ENCODE results near the gene METRNL.
"Not testable (repeated sequence)": the region's sequence is repeated elsewhere in the genome, so short reads cannot be mapped to it uniquely, and the experiment has no call there.

METRNL gene

GRCh38 chr17:83041305-83041704, 38.1 kb upstream of the METRNL start:
- Histone ChIP-seq H3K4me2 (ENCODE audit: low read length) (no peak overlapping the region), H3K4me1 (ENCODE audit: low read length) (no peaks in the 10 kb centered on the region), H3K27ac (ENCODE audit: low read length) (no peak overlapping the region), H2AFZ (ENCODE audit: low read depth, low read length) (no peak overlapping the region), H3K9me3 (ENCODE audit: insufficient read depth, low read length) (peaks cover 18% of the 10 kb centered on the region; the same call in 1 of the 2 replicates), H4K20me1 (ENCODE audit: insufficient read depth, low read length) (no peaks in the 10 kb centered on the region), H3K9ac (ENCODE audit: low read length) (no peak overlapping the region), H3K79me2 (ENCODE audit: low read length) (no peaks in the 10 kb centered on the region), H3K36me3 (replicated peaks; ENCODE audit: low read depth, low read length) (peaks cover 41% of the 10 kb centered on the region), H3K4me3 (ENCODE audit: low read length) (no peak overlapping the region), H3K27me3 (ENCODE audit: low read depth, low read length) (no peaks in the 10 kb centered on the region)
- no peak for TF ChIP-seq EZH2phosphoT487 (IDR thresholded peaks at IDR 0.05; ENCODE audit: low read depth)
- TF ChIP-seq, protein P1, sequence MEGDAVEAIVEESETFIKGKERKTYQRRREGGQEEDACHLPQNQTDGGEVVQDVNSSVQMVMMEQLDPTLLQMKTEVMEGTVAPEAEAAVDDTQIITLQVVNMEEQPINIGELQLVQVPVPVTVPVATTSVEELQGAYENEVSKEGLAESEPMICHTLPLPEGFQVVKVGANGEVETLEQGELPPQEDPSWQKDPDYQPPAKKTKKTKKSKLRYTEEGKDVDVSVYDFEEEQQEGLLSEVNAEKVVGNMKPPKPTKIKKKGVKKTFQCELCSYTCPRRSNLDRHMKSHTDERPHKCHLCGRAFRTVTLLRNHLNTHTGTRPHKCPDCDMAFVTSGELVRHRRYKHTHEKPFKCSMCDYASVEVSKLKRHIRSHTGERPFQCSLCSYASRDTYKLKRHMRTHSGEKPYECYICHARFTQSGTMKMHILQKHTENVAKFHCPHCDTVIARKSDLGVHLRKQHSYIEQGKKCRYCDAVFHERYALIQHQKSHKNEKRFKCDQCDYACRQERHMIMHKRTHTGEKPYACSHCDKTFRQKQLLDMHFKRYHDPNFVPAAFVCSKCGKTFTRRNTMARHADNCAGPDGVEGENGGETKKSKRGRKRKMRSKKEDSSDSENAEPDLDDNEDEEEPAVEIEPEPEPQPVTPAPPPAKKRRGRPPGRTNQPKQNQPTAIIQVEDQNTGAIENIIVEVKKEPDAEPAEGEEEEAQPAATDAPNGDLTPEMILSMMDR (IDR thresholded peaks at IDR 0.05; ENCODE audit: low read depth, low read length), result no peak

- no peak for TF ChIP-seq EZH2phosphoT487 (IDR thresholded peaks at IDR 0.05; ENCODE audit: low read depth)
- TF ChIP-seq, protein P1 (IDR thresholded peaks at IDR 0.05; ENCODE audit: low read depth, low read length), result no peak
- no peak overlapping the region for H3K27ac ChIP-seq (ENCODE audit: low read length)
- no peak overlapping the region for H3K4me3 ChIP-seq (ENCODE audit: low read length)
- no peak overlapping the region for H2AFZ ChIP-seq (ENCODE audit: low read depth, low read length)
- no peaks in the 10 kb centered on the region for H3K79me2 ChIP-seq (ENCODE audit: low read length)
- H3K36me3 ChIP-seq (replicated peaks; ENCODE audit: low read depth, low read length), result peaks cover 47% of the 10 kb centered on the region
- H3K4me1 ChIP-seq (ENCODE audit: low read length), result no peaks in the 10 kb centered on the region
- no peak overlapping the region for H3K4me2 ChIP-seq (ENCODE audit: low read length)
- no peak overlapping the region for H3K9ac ChIP-seq (ENCODE audit: low read length)
- H4K20me1 ChIP-seq (ENCODE audit: insufficient read depth, low read length), result no peaks in the 10 kb centered on the region
- H3K9me3 ChIP-seq (ENCODE audit: insufficient read depth, low read length), result peaks cover 18% of the 10 kb centered on the region; the same call in 1 of the 2 replicates
- H3K27me3 ChIP-seq (ENCODE audit: low read depth, low read length), result no peaks in the 10 kb centered on the region
Observed at GRCh38 chr17:83042522-83043158, 36.8 kb upstream of the METRNL start.

DNA sequence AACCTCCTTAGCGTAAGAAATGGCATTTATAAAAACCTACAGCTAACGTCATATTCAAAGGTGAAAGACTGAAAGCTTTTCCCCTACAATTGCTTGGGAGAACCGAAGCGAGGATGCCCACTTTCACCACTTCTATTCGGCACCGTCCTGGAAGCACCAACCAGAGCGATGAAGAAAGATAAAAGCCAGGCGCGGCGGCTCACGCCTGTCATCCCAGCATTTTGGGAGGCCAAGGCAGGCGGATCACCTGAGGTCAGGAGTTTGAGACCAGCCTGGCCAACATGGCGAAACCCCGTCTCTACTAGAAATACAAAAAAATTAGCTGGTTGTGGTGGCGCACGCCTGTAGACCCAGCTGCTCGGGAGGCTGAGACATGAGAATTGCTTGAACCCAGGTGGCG, 34.9 kb upstream of the METRNL start:
- not testable (repeated sequence) for H3K4me1 ChIP-seq (ENCODE audit: low read length); H3K9ac ChIP-seq (ENCODE audit: low read length); H3K27me3 ChIP-seq (ENCODE audit: low read depth, low read length); H3K4me2 ChIP-seq (ENCODE audit: low read length); H3K79me2 ChIP-seq (ENCODE audit: low read length); H3K4me3 ChIP-seq (ENCODE audit: low read length); H3K27ac ChIP-seq (ENCODE audit: low read length); H2AFZ ChIP-seq (ENCODE audit: low read depth, low read length); H4K20me1 ChIP-seq (ENCODE audit: insufficient read depth, low read length)
- H3K36me3 ChIP-seq (replicated peaks; ENCODE audit: low read depth, low read length), result peaks cover 47% of the 10 kb centered on the region
- peaks cover 18% of the 10 kb centered on the region; the same call in 1 of the 2 replicates for H3K9me3 ChIP-seq (ENCODE audit: insufficient read depth, low read length)

- no peaks in the 10 kb centered on the region for H3K79me2 ChIP-seq (ENCODE audit: low read length)
- no peak overlapping the region for H3K4me3 ChIP-seq (ENCODE audit: low read length)
- H3K9ac ChIP-seq (ENCODE audit: low read length), result no peak overlapping the region
- H3K27ac ChIP-seq (ENCODE audit: low read length), result no peak overlapping the region
- no peak overlapping the region for H2AFZ ChIP-seq (ENCODE audit: low read depth, low read length)
- peaks cover 11% of the 10 kb centered on the region; the same call in 1 of the 2 replicates for H3K9me3 ChIP-seq (ENCODE audit: insufficient read depth, low read length)
- no peaks in the 10 kb centered on the region for H4K20me1 ChIP-seq (ENCODE audit: insufficient read depth, low read length)
- peaks cover 33% of the 10 kb centered on the region for H3K36me3 ChIP-seq (replicated peaks; ENCODE audit: low read depth, low read length)
- no peaks in the 10 kb centered on the region for H3K27me3 ChIP-seq (ENCODE audit: low read depth, low read length)
- H3K4me2 ChIP-seq (ENCODE audit: low read length), result no peak overlapping the region
- TF ChIP-seq, protein P1 (IDR thresholded peaks at IDR 0.05; ENCODE audit: low read depth, low read length), result no peak
- no peak for TF ChIP-seq EZH2phosphoT487 (IDR thresholded peaks at IDR 0.05; ENCODE audit: low read depth)
- peaks cover 11% of the 10 kb centered on the region for H3K4me1 ChIP-seq (ENCODE audit: low read length)
Observed at GRCh38 chr17:83046448-83047181, 32.8 kb upstream of the METRNL start.
